ENCODE data around the gene FBXL13.
"Not testable (repeated sequence)": the region's sequence is repeated elsewhere in the genome, so short reads cannot be mapped to it uniquely, and the experiment has no call there.

- not testable (repeated sequence) for TF ChIP-seq CTCF (conservative IDR thresholded peaks at IDR 0.05 in 1 of 2, IDR thresholded peaks at IDR 0.05 in 1 of 2; ENCODE audit: extremely low read depth in 1 of 2, insufficient read depth in 1 of 2, low read depth in 1 of 2, low read length in 2 of 2); EZH2 (IDR thresholded peaks at IDR 0.05; ENCODE audit: borderline replicate concordance, low read length)
Observed at GRCh38 chr7:103095558-103095957, 21.0 kb upstream of the FBXL13 start.

Measured in mammary epithelial cell (primary cell).